ENCODE measurements around the gene ABCA6. TPM values are rescaled to one million over a fixed set of nuclear protein-coding genes. Genes with fewer than 3 reads are reported as not detected.

ABCA6 gene
- total RNA-seq, 2 donors from 2014 or later: 0.89 to 0.99 TPM

- no peaks in the 10 kb centered on the region for H3K9me3 ChIP-seq (ENCODE audit: control insufficient read depth, low read length, poor library complexity, severe bottlenecking)
- Mint-ChIP-seq H3K4me3 (no peak overlapping the region), H3K27ac (no peak overlapping the region), H3K27me3 (peaks cover 6% of the 10 kb centered on the region), H3K4me1 (no peaks in the 10 kb centered on the region), H3K36me3 (ENCODE audit: low read depth) (peaks cover 2% of the 10 kb centered on the region)
- DNase-seq (no peak), ATAC-seq (no peak)
Measured at GRCh38 chr17:69122065-69122464, 19.6 kb downstream of the ABCA6 start.

- Mint-ChIP-seq H3K36me3 (ENCODE audit: low read depth) (peaks cover 2% of the 10 kb centered on the region), H3K27me3 (peaks cover 6% of the 10 kb centered on the region), H3K27ac (no peak overlapping the region), H3K4me3 (no peak overlapping the region), H3K4me1 (no peaks in the 10 kb centered on the region)
- no peaks in the 10 kb centered on the region for H3K9me3 ChIP-seq (ENCODE audit: control insufficient read depth, low read length, poor library complexity, severe bottlenecking)
- ATAC-seq (no peak), DNase-seq (no peak)
Measured at GRCh38 chr17:69117855-69118784, 23.6 kb downstream of the ABCA6 start.

- no peaks in the 10 kb centered on the region for H3K36me3 Mint-ChIP-seq (ENCODE audit: low read depth)
- no peaks in the 10 kb centered on the region for H3K4me1 Mint-ChIP-seq
- H3K27me3 Mint-ChIP-seq: no peaks in the 10 kb centered on the region
- no peak overlapping the region for H3K4me3 Mint-ChIP-seq
- no peak overlapping the region for H3K27ac Mint-ChIP-seq
- no peak for ATAC-seq
- no peak for DNase-seq
- H3K9me3 ChIP-seq (ENCODE audit: control insufficient read depth, low read length, poor library complexity, severe bottlenecking): no peaks in the 10 kb centered on the region
Measured at GRCh38 chr17:69111794-69112193, 29.9 kb downstream of the ABCA6 start.

GRCh38 chr17:69105907-69106730 lies 35.6 kb downstream of the ABCA6 start:
- H3K9me3 ChIP-seq (ENCODE audit: control insufficient read depth, low read length, poor library complexity, severe bottlenecking): no peaks in the 10 kb centered on the region

GRCh38 chr17:69103557-69104233 lies 38.0 kb downstream of the ABCA6 start:
- no peaks in the 10 kb centered on the region for H3K9me3 ChIP-seq (ENCODE audit: control insufficient read depth, low read length, poor library complexity, severe bottlenecking)
- Mint-ChIP-seq H3K27me3 (no peaks in the 10 kb centered on the region), H3K4me1 (no peaks in the 10 kb centered on the region), H3K4me3 (no peak overlapping the region), H3K27ac (no peak overlapping the region), H3K36me3 (ENCODE audit: low read depth) (peaks cover 2% of the 10 kb centered on the region)
- DNase-seq (no peak), ATAC-seq (no peak)

More at GRCh38 chr17:69105907-69106730, 35.6 kb downstream of the ABCA6 start:
- Mint-ChIP-seq H3K27me3 (no peaks in the 10 kb centered on the region), H3K4me1 (no peaks in the 10 kb centered on the region), H3K36me3 (ENCODE audit: low read depth) (peaks cover 2% of the 10 kb centered on the region), H3K4me3 (no peak overlapping the region), H3K27ac (no peak overlapping the region)
- DNase-seq (no peak), ATAC-seq (no peak)

GRCh38 chr17:69098625-69099024 lies 43.1 kb downstream of the ABCA6 start:
- Mint-ChIP-seq H3K4me3 (no peak overlapping the region), H3K27me3 (no peaks in the 10 kb centered on the region), H3K4me1 (no peaks in the 10 kb centered on the region), H3K27ac (no peak overlapping the region), H3K36me3 (ENCODE audit: low read depth) (peaks cover under 1% of the 10 kb centered on the region)
- H3K9me3 ChIP-seq (ENCODE audit: control insufficient read depth, low read length, poor library complexity, severe bottlenecking): no peaks in the 10 kb centered on the region
- no peak for DNase-seq
- no peak for ATAC-seq

GRCh38 chr17:69096541-69096940 lies 45.2 kb downstream of the ABCA6 start:
- Mint-ChIP-seq H3K27ac (no peak overlapping the region), H3K36me3 (ENCODE audit: low read depth) (no peaks in the 10 kb centered on the region), H3K27me3 (no peaks in the 10 kb centered on the region), H3K4me1 (peaks cover 4% of the 10 kb centered on the region), H3K4me3 (no peak overlapping the region)
- H3K9me3 ChIP-seq (ENCODE audit: control insufficient read depth, low read length, poor library complexity, severe bottlenecking): no peaks in the 10 kb centered on the region
- no peak for DNase-seq
- ATAC-seq: no peak

GRCh38 chr17:69093995-69094394 lies 47.7 kb downstream of the ABCA6 start:
- Mint-ChIP-seq H3K36me3 (ENCODE audit: low read depth) (peaks cover 2% of the 10 kb centered on the region), H3K27me3 (no peaks in the 10 kb centered on the region), H3K4me3 (no peak overlapping the region), H3K4me1 (peaks cover 4% of the 10 kb centered on the region), H3K27ac (no peak overlapping the region)
- DNase-seq: no peak
- H3K9me3 ChIP-seq (ENCODE audit: control insufficient read depth, low read length, poor library complexity, severe bottlenecking): no peaks in the 10 kb centered on the region
- no peak for ATAC-seq

- no peak overlapping the region for H3K4me3 Mint-ChIP-seq
- peaks cover 2% of the 10 kb centered on the region for H3K36me3 Mint-ChIP-seq (ENCODE audit: low read depth)
- no peak overlapping the region for H3K27ac Mint-ChIP-seq
- H3K4me1 Mint-ChIP-seq: peaks cover 4% of the 10 kb centered on the region
- ATAC-seq (no peak), DNase-seq (no peak)
- H3K9me3 ChIP-seq (ENCODE audit: control insufficient read depth, low read length, poor library complexity, severe bottlenecking): no peaks in the 10 kb centered on the region
- no peaks in the 10 kb centered on the region for H3K27me3 Mint-ChIP-seq
Measured at GRCh38 chr17:69093279-69093789, 48.4 kb downstream of the ABCA6 start.

GRCh38 chr17:69090365-69090764 lies 51.3 kb downstream of the ABCA6 start:
- no peaks in the 10 kb centered on the region for H3K9me3 ChIP-seq (ENCODE audit: control insufficient read depth, low read length, poor library complexity, severe bottlenecking)
- no peak for DNase-seq
- H3K4me1 Mint-ChIP-seq: peaks cover 4% of the 10 kb centered on the region
- peaks cover 2% of the 10 kb centered on the region for H3K36me3 Mint-ChIP-seq (ENCODE audit: low read depth)
- no peak overlapping the region for H3K4me3 Mint-ChIP-seq
- no peak overlapping the region for H3K27ac Mint-ChIP-seq
- H3K27me3 Mint-ChIP-seq: no peaks in the 10 kb centered on the region
- no peak for ATAC-seq

- Mint-ChIP-seq H3K27ac (no peak overlapping the region), H3K4me1 (peaks cover 4% of the 10 kb centered on the region), H3K36me3 (ENCODE audit: low read depth) (peaks cover 2% of the 10 kb centered on the region), H3K4me3 (no peak overlapping the region), H3K27me3 (no peaks in the 10 kb centered on the region)
- DNase-seq (no peak), ATAC-seq (no peak)
- no peaks in the 10 kb centered on the region for H3K9me3 ChIP-seq (ENCODE audit: control insufficient read depth, low read length, poor library complexity, severe bottlenecking)
Measured at GRCh38 chr17:69088643-69089200, 53.0 kb downstream of the ABCA6 start.

GRCh38 chr17:69086641-69087040 lies 55.1 kb downstream of the ABCA6 start:
- no peak for DNase-seq
- no peaks in the 10 kb centered on the region for H3K27me3 Mint-ChIP-seq

More at GRCh38 chr17:69086641-69087040, 55.1 kb downstream of the ABCA6 start:
- no peak for ATAC-seq
- Mint-ChIP-seq H3K4me3 (no peak overlapping the region), H3K4me1 (no peaks in the 10 kb centered on the region), H3K36me3 (ENCODE audit: low read depth) (peaks cover 2% of the 10 kb centered on the region), H3K27ac (no peak overlapping the region)
- no peaks in the 10 kb centered on the region for H3K9me3 ChIP-seq (ENCODE audit: control insufficient read depth, low read length, poor library complexity, severe bottlenecking)
